Chondrocyte (in vitro differentiated cells): ENCODE results near the gene SMIM24. TPM values are rescaled to one million over a fixed set of nuclear protein-coding genes. Genes with fewer than 3 reads are reported as not detected.

ENCODE experiments used
- DNase-seq: peaks from one replicate; pipeline ENCODE4 v3.0.0; 2021; ENCODE audit warnings: mixed read lengths, low spot score
- H3K27ac Mint-ChIP-seq: one replicate; pipeline ENCODE4 v1.8.0; 2021; ENCODE audit warnings: mild to moderate bottlenecking, moderate library complexity, mixed read lengths; ENCODE audit not compliant: unreplicated experiment
- H3K27me3 Mint-ChIP-seq: 2 replicates; pipeline ENCODE4 v1.8.0; 2021; ENCODE audit warnings: low read depth, mixed read lengths
- H3K36me3 Mint-ChIP-seq: 2 replicates; pipeline ENCODE4 v1.8.0; 2021; ENCODE audit warnings: low read depth, mixed read lengths
- H3K4me1 Mint-ChIP-seq: 2 replicates; pipeline ENCODE4 v1.8.0; 2021; ENCODE audit warnings: low read depth, mild to moderate bottlenecking, mixed read lengths
- H3K4me3 Mint-ChIP-seq: one replicate; pipeline ENCODE4 v1.8.0; 2021; ENCODE audit warnings: mild to moderate bottlenecking, moderate library complexity, mixed read lengths; ENCODE audit not compliant: unreplicated experiment
- H3K9me3 Mint-ChIP-seq: 2 replicates; pipeline ENCODE4 v1.8.0; 2021; ENCODE audit warnings: low read depth, mixed read lengths
- CTCF ChIP-seq: fragments of 200-600 bp; sonication (generic); IDR thresholded peaks from 2 replicates; pipeline ENCODE4 v1.5.0; 2021; ENCODE audit warnings: antibody characterized with exemption, mild to moderate bottlenecking, moderate library complexity
- total RNA-seq: library from RNA; stranded (reverse); gene quantifications from 3 replicates; pipeline ENCODE4 v1.2.1, GENCODE V29; 2021

SMIM24 gene
- total RNA-seq, 1 donor from 2014 or later: not detected

- H3K27me3 Mint-ChIP-seq: no peaks in the 10 kb centered on the region
- TF ChIP-seq CTCF: no peak
- H3K36me3 Mint-ChIP-seq: peaks cover 7% of the 10 kb centered on the region
- no peak overlapping the region for H3K27ac Mint-ChIP-seq
- no peak for DNase-seq
- no peak overlapping the region for H3K4me3 Mint-ChIP-seq
- H3K4me1 Mint-ChIP-seq: peaks cover 24% of the 10 kb centered on the region
- no peaks in the 10 kb centered on the region for H3K9me3 Mint-ChIP-seq
Observed at GRCh38 chr19:3467437-3468198, 12.7 kb downstream of the SMIM24 start.

- no peaks in the 10 kb centered on the region for H3K27me3 Mint-ChIP-seq
- no peak overlapping the region for H3K4me3 Mint-ChIP-seq
- peaks cover 7% of the 10 kb centered on the region for H3K36me3 Mint-ChIP-seq
- H3K27ac Mint-ChIP-seq: no peak overlapping the region
- TF ChIP-seq CTCF: no peak
- H3K4me1 Mint-ChIP-seq: peaks cover 24% of the 10 kb centered on the region
- no peaks in the 10 kb centered on the region for H3K9me3 Mint-ChIP-seq
- no peak for DNase-seq
Observed at GRCh38 chr19:3466635-3467034, 13.7 kb downstream of the SMIM24 start.

GRCh38 chr19:3465552-3465951, 14.8 kb downstream of the SMIM24 start:
- Mint-ChIP-seq H3K9me3 (no peaks in the 10 kb centered on the region), H3K27me3 (no peaks in the 10 kb centered on the region), H3K36me3 (peaks cover 7% of the 10 kb centered on the region), H3K4me1 (peaks cover 27% of the 10 kb centered on the region), H3K4me3 (no peak overlapping the region), H3K27ac (peak overlapping the region; percentile 54)
- no peak for TF ChIP-seq CTCF
- no peak for DNase-seq

- Mint-ChIP-seq H3K27ac (no peak overlapping the region), H3K27me3 (no peaks in the 10 kb centered on the region), H3K36me3 (peaks cover 9% of the 10 kb centered on the region), H3K4me3 (no peak overlapping the region), H3K9me3 (no peaks in the 10 kb centered on the region), H3K4me1 (peaks cover 34% of the 10 kb centered on the region)
- TF ChIP-seq CTCF: no peak
- DNase-seq: no peak
Observed at GRCh38 chr19:3464587-3465235, 15.6 kb downstream of the SMIM24 start.

GRCh38 chr19:3463714-3464586, 16.4 kb downstream of the SMIM24 start:
- Mint-ChIP-seq H3K4me1 (peaks cover 39% of the 10 kb centered on the region), H3K4me3 (no peak overlapping the region), H3K27ac (no peak overlapping the region), H3K27me3 (no peaks in the 10 kb centered on the region), H3K36me3 (peaks cover 9% of the 10 kb centered on the region), H3K9me3 (no peaks in the 10 kb centered on the region)
- no peak for TF ChIP-seq CTCF
- DNase-seq: no peak
